ENCODE data around the gene GALR3.
A peak's percentile ranks its signal among the peaks of the same experiment; 100 is the strongest.

The GALR3 gene

DNA sequence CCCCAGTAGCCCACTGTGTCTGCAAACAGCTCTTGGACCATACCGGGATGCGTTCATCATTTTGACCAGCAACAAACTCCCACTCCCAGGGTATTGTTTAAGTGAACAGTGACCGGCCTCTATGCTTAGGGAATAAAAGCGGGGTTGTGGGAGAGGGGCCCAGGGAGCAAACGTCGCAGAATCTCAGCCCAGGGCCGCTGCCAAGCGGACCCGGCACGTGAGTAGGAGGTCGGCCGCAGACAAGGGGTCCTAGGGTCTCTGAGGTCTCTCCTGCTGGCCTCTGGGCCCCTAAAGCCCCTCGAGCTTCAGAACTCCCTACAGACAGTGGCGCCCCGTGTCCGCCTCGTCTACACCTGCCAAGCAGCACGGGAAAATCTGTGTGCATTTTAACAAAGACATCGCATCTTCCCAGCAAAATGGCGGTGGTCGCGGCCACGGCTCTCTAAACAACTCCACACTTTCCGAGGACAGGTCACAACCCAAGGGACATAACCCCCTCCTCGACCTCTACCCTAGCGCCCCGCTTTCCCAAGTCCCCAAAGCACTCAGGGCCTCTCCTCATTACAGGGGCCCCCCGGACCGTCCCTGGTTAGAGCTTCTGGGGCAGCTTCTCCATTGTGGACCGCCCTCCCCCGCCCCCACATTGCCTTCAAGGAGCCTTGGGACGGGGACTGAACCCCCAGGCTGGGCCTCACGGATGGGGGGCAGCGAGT is 19.4 kb upstream of the GALR3 start:
- DNase-seq = no peak

DNA sequence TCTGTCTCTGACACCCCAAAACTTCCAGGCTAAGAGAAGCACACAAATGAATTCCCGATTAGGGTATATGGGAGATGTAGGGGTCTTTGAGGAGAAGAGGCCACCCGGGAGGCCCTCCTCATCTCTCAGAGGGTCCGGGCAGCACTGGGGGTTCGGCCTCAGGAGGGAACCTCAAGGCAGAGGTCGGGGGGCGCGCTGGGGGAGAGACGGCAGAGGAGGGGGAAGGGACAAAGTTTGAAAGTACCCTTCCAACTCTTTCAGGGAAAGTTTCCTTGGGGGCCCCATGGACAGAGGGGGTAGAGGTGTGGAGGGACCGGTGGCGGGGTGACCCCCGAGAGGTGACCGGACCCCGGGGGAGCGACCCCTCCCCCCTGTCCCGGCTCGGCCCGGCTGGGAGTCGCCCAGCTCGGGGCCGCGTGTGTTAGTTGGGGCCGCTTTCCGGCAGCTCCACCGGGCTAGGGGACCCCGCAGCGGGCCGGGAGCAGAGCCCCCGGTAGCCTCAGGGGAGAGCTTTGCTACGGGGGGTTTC is 18.8 kb upstream of the GALR3 start:
- DNase-seq = no peak

DNA sequence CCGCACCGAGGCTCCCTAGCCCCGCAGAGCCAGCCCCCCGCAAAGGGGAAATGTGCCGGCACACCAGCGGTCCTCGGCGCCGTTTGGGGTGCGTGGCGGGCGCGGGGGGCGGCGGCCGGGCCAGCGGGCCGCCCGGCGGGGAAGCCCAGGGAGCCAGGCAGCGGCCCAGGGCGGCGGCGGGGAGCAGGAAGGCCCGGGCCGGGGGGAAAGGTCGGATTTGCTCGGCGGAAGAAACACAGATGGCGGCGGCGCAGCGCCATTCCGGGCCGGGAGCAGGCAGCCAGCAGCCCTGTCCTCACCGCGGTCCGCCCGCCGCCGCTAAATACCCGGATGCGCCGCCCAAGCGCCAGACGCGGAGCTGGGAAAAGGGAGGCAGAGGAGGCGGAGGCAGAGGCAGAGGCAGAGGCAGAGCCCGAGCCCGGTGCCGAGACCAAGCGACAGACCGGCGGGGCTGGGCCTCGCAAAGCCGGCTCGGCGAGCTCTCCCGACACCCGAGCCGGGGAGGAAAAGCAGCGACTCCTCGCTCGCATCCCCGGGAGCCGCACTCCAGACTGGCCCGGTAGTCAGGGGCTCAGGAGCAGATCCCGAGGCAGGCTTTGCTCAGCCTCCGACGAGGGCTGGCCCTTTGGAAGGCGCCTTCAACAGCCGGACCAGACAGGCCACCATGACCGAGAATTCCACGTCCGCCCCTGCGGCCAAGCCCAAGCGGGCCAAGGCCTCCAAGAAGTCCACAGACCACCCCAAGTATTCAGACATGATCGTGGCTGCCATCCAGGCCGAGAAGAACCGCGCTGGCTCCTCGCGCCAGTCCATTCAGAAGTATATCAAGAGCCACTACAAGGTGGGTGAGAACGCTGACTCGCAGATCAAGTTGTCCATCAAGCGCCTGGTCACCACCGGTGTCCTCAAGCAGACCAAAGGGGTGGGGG is 18.0 kb upstream of the GALR3 start:
- peak; percentile 95 for DNase-seq

DNA sequence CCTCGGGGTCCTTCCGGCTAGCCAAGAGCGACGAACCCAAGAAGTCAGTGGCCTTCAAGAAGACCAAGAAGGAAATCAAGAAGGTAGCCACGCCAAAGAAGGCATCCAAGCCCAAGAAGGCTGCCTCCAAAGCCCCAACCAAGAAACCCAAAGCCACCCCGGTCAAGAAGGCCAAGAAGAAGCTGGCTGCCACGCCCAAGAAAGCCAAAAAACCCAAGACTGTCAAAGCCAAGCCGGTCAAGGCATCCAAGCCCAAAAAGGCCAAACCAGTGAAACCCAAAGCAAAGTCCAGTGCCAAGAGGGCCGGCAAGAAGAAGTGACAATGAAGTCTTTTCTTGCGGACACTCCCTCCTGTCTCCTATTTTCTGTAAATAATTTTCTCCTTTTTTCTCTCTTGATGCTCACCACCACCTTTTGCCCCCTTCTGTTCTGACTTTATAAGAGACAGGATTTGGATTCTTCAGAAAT is 17.3 kb upstream of the GALR3 start:
- DNase-seq = no peak

DNA sequence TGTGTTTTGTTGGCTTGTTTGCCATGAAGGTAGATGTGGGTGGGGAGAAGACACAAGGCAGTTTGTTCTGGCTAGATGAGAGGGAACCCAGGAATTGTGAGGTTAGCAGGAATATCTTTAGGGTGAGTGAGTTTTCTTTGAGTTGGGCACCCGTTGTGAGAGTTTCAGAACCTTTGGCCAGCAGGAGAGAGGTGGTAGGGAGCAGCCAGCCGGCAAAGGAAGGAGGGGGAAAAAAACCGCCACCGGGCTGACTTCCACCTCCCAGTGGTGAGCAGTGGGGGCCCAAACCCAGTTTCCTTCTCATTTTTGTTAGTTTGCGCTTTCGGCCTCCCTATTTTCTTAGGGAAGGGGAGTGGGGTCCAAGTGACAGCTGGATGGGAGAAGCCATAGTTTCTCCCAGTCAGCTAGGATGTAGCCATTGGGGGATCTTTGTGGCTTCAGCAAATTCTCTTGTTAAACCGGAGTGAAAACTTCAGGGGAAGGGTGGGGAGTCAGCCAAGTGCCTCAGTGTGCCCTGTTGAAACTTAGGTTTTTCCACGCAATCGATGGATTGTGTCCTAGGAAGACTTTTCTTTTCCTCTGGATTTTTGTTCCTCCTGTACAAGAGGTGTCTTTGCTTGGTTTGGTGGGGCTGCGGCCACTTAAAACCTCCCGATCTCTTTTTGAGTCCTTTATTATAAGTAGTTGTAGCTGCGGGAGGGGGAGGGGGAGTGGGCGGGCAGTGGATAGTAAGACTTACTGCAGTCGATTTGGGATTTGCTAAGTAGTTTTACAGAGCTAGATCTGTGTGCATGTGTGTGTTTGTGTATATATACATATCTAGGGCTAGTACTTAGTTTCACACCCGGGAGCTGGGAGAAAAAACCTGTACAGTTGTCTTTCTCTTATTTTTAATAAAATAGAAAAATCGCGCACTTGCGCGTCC is 16.5 kb upstream of the GALR3 start:
- DNase-seq = peak; percentile 59

DNA sequence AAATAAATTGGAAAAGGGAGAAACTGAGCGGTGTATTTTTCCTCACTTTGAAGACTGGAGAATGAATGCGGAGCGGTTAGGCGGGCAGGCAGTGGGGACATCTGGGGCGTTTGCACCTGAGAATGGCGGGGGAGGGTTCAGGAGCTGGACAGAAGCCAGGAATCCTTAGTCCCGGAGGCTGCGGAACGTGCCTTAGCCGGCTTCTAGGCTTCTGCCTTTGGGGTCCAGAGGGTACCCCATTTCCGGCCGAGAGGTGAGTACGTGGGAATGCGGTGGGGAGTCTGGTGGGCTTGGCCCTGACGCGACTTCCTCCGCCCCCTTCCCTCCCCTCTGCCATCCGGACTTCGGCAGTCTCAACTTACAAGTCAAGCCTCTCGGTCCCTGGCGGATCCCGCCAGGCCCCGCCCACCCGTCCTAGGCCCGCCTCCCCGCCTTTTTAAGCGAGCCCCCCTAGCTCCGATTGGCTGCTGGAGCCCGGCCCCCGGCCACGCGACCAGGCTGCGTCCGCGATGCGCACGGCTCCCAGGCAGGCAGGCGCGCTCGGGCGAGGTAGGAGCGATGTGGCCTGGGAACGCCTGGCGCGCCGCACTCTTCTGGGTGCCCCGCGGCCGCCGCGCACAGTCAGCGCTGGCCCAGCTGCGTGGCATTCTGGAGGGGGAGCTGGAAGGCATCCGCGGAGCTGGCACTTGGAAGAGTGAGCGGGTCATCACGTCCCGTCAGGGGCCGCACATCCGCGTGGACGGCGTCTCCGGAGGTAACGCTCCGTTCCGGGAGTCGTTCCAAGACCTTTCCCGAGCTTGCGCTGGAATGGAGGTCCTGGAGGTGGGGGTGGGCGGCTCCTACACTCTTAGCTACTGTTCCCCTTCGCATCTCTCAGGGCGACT is 15.5 kb upstream of the GALR3 start, which contains the start of gene GCAT:
GCAT (plus strand) TSS at position 525 of the 884 bp plus-strand sequence; CDS start at position 559, 34 bp downstream.
- DNase-seq = peak; percentile 98

DNA sequence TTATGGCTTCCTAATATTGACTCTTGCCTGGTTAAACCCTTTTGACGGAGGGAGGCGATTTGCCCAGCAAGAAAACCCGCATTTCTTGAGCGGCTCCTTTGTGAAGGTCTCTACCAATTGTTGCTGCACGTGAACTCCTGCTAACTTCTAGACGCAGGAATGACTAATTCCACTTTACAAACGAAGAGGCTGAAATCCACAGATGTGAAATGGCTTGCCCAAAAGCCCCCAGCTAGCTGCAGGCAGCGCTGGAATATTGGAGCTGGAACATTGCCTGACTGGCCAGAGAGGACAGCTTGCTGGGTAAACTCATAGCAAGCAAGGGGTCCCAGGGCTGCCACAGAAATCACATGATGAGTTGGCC is 14.9 kb upstream of the GALR3 start:
- DNase-seq = no peak

DNA sequence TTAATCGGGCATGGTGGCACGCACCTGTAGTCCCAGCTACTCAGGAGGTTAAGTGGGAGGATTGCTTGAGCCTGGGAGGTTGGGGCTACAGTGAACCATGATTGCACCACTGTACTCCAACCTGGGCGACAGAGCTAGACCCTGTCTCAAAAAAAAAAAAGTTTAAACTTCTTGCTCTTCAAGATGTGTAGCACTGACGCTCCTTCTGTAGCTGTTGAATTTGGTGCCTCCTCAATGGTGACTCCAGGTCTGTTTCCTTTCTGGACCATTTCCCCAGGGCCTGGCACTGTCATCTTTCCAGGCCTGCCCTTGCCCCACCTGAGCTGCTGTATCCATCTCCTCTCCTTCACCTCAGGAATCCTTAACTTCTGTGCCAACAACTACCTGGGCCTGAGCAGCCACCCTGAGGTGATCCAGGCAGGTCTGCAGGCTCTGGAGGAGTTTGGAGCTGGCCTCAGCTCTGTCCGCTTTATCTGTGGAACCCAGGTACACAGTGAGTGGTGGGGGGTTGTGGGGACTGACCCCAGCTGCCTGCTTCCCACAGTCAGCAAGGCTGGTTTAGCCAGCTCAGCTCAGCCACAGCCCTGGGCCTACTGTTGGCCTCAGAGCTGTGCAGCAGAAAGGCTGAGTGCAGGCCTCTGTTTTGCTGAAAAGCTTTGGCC is 13.4 kb upstream of the GALR3 start:
- no peak for DNase-seq

DNA sequence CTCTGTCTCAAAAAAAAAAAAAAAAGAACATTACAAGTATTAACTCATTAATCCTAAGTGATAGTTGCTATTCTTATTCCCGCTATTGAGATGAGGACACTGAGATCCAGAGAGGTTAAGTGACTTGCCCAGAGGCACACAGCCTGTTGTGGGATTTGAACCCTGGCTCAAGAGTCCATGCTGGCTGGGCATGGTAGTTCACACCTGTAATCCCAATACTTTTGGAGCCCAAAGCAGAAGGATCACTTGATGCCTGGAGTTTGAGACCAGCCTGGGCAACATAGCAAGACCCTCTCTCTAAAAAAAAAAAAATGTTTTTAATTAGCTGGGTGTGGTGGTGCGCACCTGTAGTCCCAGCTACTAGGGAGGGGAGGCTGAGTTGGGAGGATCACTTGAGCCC is 11.3 kb upstream of the GALR3 start:
- no peak for DNase-seq

DNA sequence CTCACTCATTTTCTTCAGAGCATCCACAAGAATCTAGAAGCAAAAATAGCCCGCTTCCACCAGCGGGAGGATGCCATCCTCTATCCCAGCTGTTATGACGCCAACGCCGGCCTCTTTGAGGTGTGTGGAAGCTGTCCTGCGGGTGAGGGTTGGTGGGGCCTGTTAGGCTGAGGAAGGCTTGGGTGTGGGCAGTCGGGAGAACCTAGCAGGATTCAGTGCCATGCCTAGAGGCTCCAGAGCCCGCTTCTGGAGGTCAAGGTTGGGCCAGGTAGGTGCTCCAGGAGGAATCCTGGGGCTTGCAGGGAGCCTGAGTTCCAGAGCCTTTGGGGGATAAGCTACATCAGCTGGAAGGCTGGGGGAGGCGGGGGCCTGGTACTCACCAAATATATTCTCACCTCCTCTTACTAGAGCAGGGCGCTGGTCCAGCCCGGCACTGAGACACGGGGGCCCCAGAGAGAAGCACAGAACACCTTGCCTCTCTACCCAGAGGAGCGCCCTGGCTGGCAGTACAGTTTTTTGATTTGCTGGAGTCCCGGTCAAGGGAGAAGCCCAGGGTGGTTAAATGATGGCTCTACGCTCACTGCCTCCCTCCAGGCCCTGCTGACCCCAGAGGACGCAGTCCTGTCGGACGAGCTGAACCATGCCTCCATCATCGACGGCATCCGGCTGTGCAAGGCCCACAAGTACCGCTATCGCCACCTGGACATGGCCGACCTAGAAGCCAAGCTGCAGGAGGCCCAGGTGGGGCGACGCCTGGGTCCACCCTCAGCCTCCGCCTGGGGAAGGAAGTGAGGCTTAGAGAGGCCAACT is 10.1 kb upstream of the GALR3 start:
- no peak for DNase-seq

DNA sequence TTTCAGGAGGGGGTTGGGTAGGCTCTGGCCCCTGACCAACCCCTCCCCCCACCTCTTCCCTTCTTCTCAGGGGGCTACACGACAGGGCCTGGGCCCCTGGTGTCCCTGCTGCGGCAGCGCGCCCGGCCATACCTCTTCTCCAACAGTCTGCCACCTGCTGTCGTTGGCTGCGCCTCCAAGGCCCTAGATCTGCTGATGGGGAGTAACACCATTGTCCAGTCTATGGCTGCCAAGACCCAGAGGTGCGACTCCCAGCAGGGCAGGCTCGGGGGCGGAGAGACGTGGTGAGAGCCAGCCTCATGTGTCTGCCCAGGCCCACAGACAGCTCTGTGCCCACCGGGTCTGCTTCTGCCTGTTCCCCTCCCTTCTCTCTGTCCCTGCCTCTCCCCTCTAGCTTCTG is 7.6 kb upstream of the GALR3 start:
- DNase-seq = no peak

DNA sequence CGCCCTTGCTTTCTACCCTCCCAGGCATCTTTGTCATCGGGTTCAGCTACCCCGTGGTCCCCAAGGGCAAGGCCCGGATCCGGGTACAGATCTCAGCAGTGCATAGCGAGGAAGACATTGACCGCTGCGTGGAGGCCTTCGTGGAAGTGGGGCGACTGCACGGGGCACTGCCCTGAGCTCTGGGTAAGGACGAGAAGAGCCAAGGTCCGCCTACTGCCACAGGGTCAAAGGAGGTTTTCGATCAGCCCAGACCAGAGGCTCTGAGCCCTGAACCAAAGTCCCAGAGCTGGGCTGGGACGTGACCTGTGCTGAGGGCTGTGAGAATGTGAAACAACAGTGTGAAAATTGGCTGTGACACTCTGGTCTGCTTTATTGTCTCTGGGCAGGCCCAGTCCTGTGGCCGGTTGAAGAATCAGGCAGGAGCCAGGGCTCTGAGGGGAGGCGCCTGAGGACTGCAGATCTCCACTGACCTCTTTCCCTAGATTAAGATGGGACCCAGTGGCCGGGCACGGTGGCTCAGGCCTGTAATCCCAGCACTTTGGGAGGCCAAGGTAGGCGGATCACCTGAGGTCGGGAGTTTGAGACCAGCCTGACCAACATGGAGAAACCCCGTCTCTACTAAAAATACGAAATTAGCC is 6.5 kb upstream of the GALR3 start:
- no peak for DNase-seq

DNA sequence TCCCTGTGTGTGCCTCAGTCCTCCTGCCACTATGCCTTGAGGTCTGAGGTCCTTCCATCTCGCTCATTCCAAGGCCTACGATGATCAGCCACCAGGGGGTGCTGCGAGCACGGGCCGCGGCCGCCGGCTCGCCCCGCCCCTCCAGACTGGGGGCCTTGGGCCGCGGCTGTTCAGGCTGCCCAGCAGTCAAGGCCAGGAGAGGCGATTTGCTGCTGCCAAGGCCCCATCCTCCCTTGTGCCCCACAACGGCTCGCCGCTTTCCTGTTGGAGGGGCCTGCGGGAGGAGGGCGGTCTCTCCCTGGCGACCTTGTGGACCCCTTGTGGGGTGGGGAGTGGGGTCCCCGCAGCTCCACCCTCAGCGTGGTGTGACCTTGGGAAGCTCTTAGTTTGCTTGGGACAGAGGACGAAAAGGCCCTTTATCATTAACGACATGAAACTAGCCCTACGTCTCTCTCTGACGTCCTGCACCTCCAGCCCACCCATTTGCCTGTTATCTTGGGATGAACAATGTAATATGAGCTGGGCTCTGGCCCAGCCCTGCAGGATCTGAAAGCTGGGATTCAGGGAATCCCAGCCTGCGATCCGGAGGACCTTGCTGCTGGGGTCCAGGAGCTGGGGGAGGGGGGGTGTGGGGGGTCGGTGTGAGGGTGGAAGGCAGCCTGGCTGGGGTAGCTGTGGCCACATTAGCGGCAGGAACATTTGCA is 5.3 kb upstream of the GALR3 start:
- peak; percentile 90 for DNase-seq

DNA sequence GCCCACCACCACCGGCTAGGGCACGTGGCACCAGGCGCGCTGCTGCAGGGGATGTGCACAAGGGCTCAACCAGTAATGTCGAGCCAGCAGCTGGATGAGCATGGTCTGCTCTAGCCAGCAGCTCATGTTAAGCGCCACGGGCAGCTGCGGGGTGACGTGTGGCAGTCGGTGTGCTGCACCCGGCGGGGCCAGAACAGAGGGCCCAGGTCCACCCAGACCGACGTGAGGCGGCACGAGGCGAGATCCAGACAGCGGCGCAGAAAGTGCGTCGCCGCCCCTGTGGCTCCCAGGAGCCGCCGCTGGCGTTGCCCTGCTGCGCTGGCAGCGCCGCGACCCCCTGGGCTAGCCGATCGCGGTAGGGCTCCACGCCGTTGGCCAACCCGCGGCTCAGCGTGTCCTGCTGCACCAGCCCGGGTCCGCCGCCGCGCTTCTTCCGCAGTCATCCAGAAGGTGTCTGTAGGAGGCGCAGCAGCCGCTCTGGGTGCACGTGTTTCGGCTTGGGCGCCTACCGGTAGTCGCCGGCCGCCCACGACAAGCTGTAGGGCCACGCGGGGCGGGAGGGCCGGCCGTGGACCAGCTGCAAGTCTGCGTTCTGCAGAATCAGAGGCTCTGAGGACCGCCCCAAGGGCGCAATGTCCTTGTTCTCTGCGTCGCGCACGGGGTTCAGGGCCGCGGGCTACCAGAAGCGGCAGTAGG is 4.6 kb upstream of the GALR3 start:
- DNase-seq = peak; percentile 63

DNA sequence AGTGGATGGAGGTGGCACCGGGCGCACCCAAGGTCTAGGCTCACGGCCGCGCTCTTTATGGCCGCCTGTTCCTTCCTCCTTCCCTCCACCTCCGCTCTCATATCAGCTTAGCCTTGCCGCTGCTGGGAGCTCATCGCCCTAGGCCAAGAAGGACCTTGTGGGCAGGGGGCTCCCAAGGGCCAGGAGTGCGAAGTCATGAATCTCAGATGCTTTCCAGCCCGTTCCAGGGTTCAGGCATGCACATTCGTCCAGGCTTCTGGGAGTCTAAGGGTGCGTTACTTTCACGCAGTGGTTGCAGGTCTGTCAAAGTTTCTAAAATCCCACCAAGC is 4.1 kb upstream of the GALR3 start:
- DNase-seq = no peak

DNA sequence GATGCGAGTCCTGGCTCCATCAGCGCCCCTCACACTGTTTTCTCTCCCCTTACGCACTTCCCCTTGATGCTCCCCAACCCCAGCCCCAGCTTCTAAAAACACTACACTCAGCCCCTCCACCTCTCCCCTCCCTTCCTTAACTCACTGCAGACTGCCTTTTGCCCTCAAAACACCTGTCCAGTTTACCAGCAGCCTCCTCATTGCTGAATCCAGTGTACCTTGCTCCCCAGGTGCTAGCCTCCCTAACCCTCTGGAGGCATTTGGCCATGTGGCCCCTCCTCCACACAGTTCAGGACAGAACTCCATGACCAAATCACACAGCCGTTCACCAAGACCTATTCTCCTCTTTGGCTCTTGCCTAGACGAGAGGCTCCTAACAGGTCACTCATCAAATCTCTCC is 2.8 kb upstream of the GALR3 start:
- DNase-seq = no peak

DNA sequence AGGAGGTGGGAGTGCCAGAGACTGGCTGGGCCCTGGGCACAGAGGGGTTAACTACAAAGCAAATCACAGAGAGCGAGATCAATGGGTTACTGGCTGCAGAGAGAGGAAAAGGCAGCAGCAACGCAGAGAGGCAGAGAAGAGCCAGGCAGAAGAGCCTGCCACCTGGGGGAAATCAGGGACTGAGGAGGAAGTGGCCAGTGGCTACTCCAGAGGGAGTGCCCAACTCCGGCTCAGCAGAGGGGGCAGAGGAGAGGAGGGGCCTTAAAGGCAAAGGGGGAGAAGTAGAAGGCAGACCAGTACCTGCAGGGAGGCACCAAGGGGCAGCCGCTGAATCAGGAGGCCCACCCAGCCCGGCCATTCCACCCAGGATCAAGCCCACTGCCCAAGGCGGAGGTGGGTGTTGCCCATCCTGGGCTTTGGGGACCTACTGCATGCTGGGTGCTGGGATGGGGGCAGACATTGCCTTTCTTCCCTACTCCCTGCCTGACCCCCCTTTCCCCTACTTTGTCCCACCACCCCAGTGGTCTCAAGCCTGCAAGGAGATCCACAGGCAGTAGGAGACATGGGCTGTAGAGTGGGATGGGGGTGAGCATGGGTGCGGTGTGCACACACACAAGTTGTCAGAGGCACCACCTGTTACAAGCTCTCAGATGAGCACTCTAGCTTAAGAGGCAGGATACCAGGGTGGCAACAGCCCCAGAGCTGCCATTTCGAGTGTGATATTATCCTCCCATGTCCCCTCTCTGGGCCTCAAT is 926 bp upstream of the GALR3 start:
- DNase-seq = no peak
